H1 (cell line): ENCODE data around the gene ERCC3. TPM values are rescaled to one million over a fixed set of nuclear protein-coding genes. Genes with fewer than 3 reads are reported as not detected.

Source experiments
- CTCF ChIA-PET: fragments of 300-600 bp; sonication (Branson Sonifier 250); formaldehyde crosslinking; loops from one replicate; lab custom pipeline; 2021; ENCODE audit not compliant: partially characterized antibody; lab: Charles Lee
- POLR2A ChIA-PET: fragments of 300-600 bp; sonication (Branson Sonifier 250); formaldehyde crosslinking; loops from one replicate; lab custom pipeline; 2021; ENCODE audit warnings: inconsistent platforms; ENCODE audit not compliant: partially characterized antibody; lab: Charles Lee
- DNase-seq, 2 experiments: peaks; one replicate each; pipeline versions ENCODE4 v3.0.0 to v3.0.0-alpha.2; 2010 to 2022; ENCODE audit warnings: low spot score in 2 of 2, low read depth in 1 of 2, mixed read lengths in 1 of 2
- FAIRE-seq: peaks from 2 replicates; lab custom pipeline; 2011; peaks lifted over from hg19 to GRCh38; lab: Jason Lieb, UNC
- H2AFZ ChIP-seq: 2 replicates; pipeline ENCODE4 v1.8.1; 2012; ENCODE audit warnings: low read length, inconsistent platforms
- H2AK5ac ChIP-seq: 2 replicates; pipeline ENCODE4 v1.6.1; 2013; ENCODE audit warnings: low read depth, low read length
- H2BK120ac ChIP-seq: replicated peaks from 2 replicates; pipeline ENCODE3; 2013; ENCODE audit warnings: low read depth, low read length, inconsistent platforms
- H2BK12ac ChIP-seq: 2 replicates; pipeline ENCODE4 v1.6.1; 2013; ENCODE audit warnings: low read depth, low read length
- H2BK15ac ChIP-seq: 2 replicates; pipeline ENCODE4 v1.6.1; 2013; ENCODE audit warnings: low read length
- H2BK20ac ChIP-seq: 2 replicates; pipeline ENCODE4 v1.6.1; 2013; ENCODE audit warnings: low read length
- H2BK5ac ChIP-seq: 2 replicates; pipeline ENCODE4 v1.6.1; 2013; ENCODE audit warnings: low read depth, low read length
- H3K14ac ChIP-seq: 2 replicates; pipeline ENCODE4 v1.6.1; 2013; ENCODE audit warnings: inconsistent platforms; ENCODE audit not compliant: insufficient read length
- H3K18ac ChIP-seq: 2 replicates; pipeline ENCODE4 v1.6.1; 2013; ENCODE audit warnings: low read length; ENCODE audit errors: extremely low read depth
- H3K23ac ChIP-seq: 2 replicates; pipeline ENCODE4 v1.6.1; 2013; ENCODE audit warnings: inconsistent platforms; ENCODE audit not compliant: insufficient read length
- H3K23me2 ChIP-seq: 2 replicates; pipeline ENCODE4 v1.6.1; 2013; ENCODE audit warnings: low read depth, low read length
- H3K27ac ChIP-seq: 2 replicates; pipeline ENCODE4 v1.6.1; 2011; ENCODE audit warnings: low read depth, low read length, inconsistent platforms
- H3K27me3 ChIP-seq, 4 experiments: replicated peaks in 1 of 4; 1 replicate in 1 of 4; 2 replicates in 3 of 4; pipeline versions ENCODE4 v1.6.1 to v1.8.1; 2011 to 2013; ENCODE audit warnings: low read length in 3 of 4, mild to moderate bottlenecking in 3 of 4, inconsistent platforms in 2 of 4, mixed read lengths in 2 of 4, moderate library complexity in 1 of 4; ENCODE audit not compliant: control insufficient read depth in 3 of 4, insufficient read depth in 3 of 4; ENCODE audit errors: extremely low read depth in 1 of 4
- H3K36me3 ChIP-seq, 4 experiments: 2 replicates each; pipeline versions ENCODE4 v1.6.1 to v1.8.1; 2011 to 2013; ENCODE audit warnings: mild to moderate bottlenecking in 4 of 4, low read length in 3 of 4, moderate library complexity in 2 of 4, control low read depth in 1 of 4, inconsistent platforms in 1 of 4; ENCODE audit not compliant: insufficient read depth in 4 of 4, control insufficient read depth in 2 of 4
- H3K4ac ChIP-seq: replicated peaks from 2 replicates; pipeline ENCODE3; 2013; ENCODE audit warnings: low read length, low read depth, mixed read lengths, inconsistent platforms; ENCODE audit not compliant: insufficient read length
- H3K4me1 ChIP-seq, 4 experiments: replicated peaks in 1 of 4; 1 replicate in 1 of 4; 2 replicates in 3 of 4; pipeline versions ENCODE4 v1.6.1 to v1.8.1; 2011 to 2013; ENCODE audit warnings: low read length in 3 of 4, inconsistent platforms in 2 of 4, mixed read lengths in 1 of 4; ENCODE audit not compliant: insufficient read depth in 4 of 4, control insufficient read depth in 3 of 4
- H3K4me2 ChIP-seq, 2 experiments: 2 replicates each; pipeline versions ENCODE4 v1.6.1 to v1.8.1; 2011 to 2013; ENCODE audit warnings: low read depth in 2 of 2, low read length in 2 of 2, control low read depth in 1 of 2, inconsistent platforms in 1 of 2, mild to moderate bottlenecking in 1 of 2; ENCODE audit not compliant: insufficient read depth in 1 of 2
- H3K4me3 ChIP-seq, 4 experiments: fragments of 200-600, 300-600 bp in 1 of 4; sonication (generic), shearing (Covaris generic), sonication (Bioruptor Twin) in 1 of 4; 2 replicates each; pipeline versions ENCODE4 v1.5.1 to v1.8.1; 2011 to 2016; ENCODE audit warnings: low read length in 4 of 4, low read depth in 3 of 4, control low read depth in 2 of 4, inconsistent platforms in 2 of 4, mild to moderate bottlenecking in 2 of 4, mixed read lengths in 1 of 4, moderate library complexity in 1 of 4; ENCODE audit not compliant: insufficient read depth in 2 of 4; ENCODE audit errors: extremely low read depth in 1 of 4
- H3K56ac ChIP-seq: replicated peaks from 2 replicates; pipeline ENCODE3; 2013; ENCODE audit warnings: low read depth, mild to moderate bottlenecking, mixed read lengths, low read length, inconsistent platforms; ENCODE audit not compliant: insufficient read length
- H3K79me1 ChIP-seq: 2 replicates; pipeline ENCODE4 v1.6.1; 2013; ENCODE audit warnings: low read depth, low read length, control low read depth
- H3K79me2 ChIP-seq, 2 experiments: 2 replicates each; pipeline versions ENCODE4 v1.6.1 to v1.8.1; 2012 to 2013; ENCODE audit warnings: low read length in 2 of 2, mild to moderate bottlenecking in 2 of 2, inconsistent platforms in 1 of 2; ENCODE audit not compliant: insufficient read depth in 2 of 2, control insufficient read depth in 1 of 2
- H3K9ac ChIP-seq, 4 experiments: replicated peaks in 1 of 4; 1 replicate in 1 of 4; 2 replicates in 3 of 4; pipeline versions ENCODE4 v1.6.1 to v1.8.1; 2011 to 2013; ENCODE audit warnings: low read depth in 3 of 4, low read length in 3 of 4, control low read depth in 2 of 4, mild to moderate bottlenecking in 2 of 4, moderate library complexity in 2 of 4, inconsistent platforms in 1 of 4; ENCODE audit errors: extremely low read depth in 1 of 4
- H3K9me3 ChIP-seq, 2 experiments: 2 replicates each; pipeline versions ENCODE4 v1.6.1 to v1.8.1; 2012 to 2013; ENCODE audit warnings: mild to moderate bottlenecking in 2 of 2, moderate library complexity in 2 of 2, control low read depth in 1 of 2, inconsistent platforms in 1 of 2, low read depth in 1 of 2, low read length in 1 of 2, mixed read lengths in 1 of 2; ENCODE audit not compliant: insufficient read depth in 2 of 2
- H4K20me1 ChIP-seq, 2 experiments: replicated peaks in 1 of 2; 2 replicates each; pipeline versions ENCODE3 to v1.8.1; 2011 to 2013; ENCODE audit warnings: inconsistent platforms in 2 of 2, low read length in 2 of 2, mild to moderate bottlenecking in 1 of 2; ENCODE audit not compliant: insufficient read depth in 2 of 2, control insufficient read depth in 1 of 2
- H4K5ac ChIP-seq: 2 replicates; pipeline ENCODE4 v1.6.1; 2013; ENCODE audit warnings: low read length, low read depth, mixed read lengths, inconsistent platforms; ENCODE audit not compliant: insufficient read length
- H4K8ac ChIP-seq: 2 replicates; pipeline ENCODE4 v1.8.0; 2013; ENCODE audit warnings: mild to moderate bottlenecking, moderate library complexity, low read length, inconsistent platforms; ENCODE audit not compliant: insufficient read depth; ENCODE audit errors: extremely low read depth
- H4K91ac ChIP-seq: replicated peaks from 2 replicates; pipeline ENCODE3; 2013; ENCODE audit warnings: low read length, mixed read lengths, inconsistent platforms; ENCODE audit not compliant: insufficient read length
- EGR1 ChIP-seq: IDR thresholded peaks from 2 replicates; pipeline ENCODE4 v1.6.1; 2011; ENCODE audit warnings: low read depth, low read length, borderline replicate concordance
- JUND ChIP-seq: IDR thresholded peaks from 2 replicates; pipeline ENCODE4 v1.6.1; 2011; ENCODE audit warnings: mild to moderate bottlenecking, improper control_type of control experiment, low read length
- TAF1 ChIP-seq: IDR thresholded peaks from 2 replicates; pipeline ENCODE4 v1.6.1; 2011; ENCODE audit warnings: mild to moderate bottlenecking, low read depth, low read length
- WGBS, 2 experiments: shearing (Covaris generic) in 1 of 2; methylation state at CpG; one replicate each; pipeline versions ENCODE4 v1.1.6 to v1.1.7; 2013 to 2015; ENCODE audit warnings: low lambda C conversion rate in 2 of 2, mixed read lengths in 2 of 2, inconsistent platforms in 1 of 2, low coverage in 1 of 2, missing lambda C conversion rate in 1 of 2; ENCODE audit not compliant: insufficient replicate concordance in 2 of 2, insufficient coverage in 1 of 2, insufficient read length in 1 of 2; ENCODE audit errors: extremely low coverage in 1 of 2, missing lambda C conversion rate in 1 of 2; 5-methylcytosine and 5-hydroxymethylcytosine counted together
- polyA plus RNA-seq, 7 experiments: library from polyadenylated mRNA; depleted of rRNA in 3 of 7; stranded (reverse) in 5 of 7; unstranded in 2 of 7; fragments of >200 nt in 5 of 7; fragments of 200-250 nt in 2 of 7; gene quantifications; 1 replicate in 5 of 7; 2 replicates in 1 of 7; 4 replicates in 1 of 7; pipeline versions ENCODE4 v1.2.1 to v1.2.3, GENCODE V29; 2011 to 2013; ENCODE audit warnings: missing spikeins in 2 of 7, mixed read lengths in 2 of 7
- total RNA-seq: library from RNA; stranded (reverse); fragmentation: NEBNext Ultra II Directional; extraction: Animal tissue kit (Norgen Biotek cat#: 25700); gene quantifications from 2 replicates; pipeline ENCODE4 v1.2.1, GENCODE V29; 2021
- TF ChIP-seq, protein P1 (sequence below): IDR thresholded peaks from 2 replicates; pipeline ENCODE4 v1.6.1; 2011; ENCODE audit warnings: low read depth, mild to moderate bottlenecking, low read length; ENCODE audit not compliant: insufficient read depth

ERCC3 gene
- total and polyA plus RNA-seq, 2 of the 8 experiments (the other 6 are each of a cell fraction or from before 2014, with no cell fraction given): 41.8 to 48.9 TPM

DNA sequence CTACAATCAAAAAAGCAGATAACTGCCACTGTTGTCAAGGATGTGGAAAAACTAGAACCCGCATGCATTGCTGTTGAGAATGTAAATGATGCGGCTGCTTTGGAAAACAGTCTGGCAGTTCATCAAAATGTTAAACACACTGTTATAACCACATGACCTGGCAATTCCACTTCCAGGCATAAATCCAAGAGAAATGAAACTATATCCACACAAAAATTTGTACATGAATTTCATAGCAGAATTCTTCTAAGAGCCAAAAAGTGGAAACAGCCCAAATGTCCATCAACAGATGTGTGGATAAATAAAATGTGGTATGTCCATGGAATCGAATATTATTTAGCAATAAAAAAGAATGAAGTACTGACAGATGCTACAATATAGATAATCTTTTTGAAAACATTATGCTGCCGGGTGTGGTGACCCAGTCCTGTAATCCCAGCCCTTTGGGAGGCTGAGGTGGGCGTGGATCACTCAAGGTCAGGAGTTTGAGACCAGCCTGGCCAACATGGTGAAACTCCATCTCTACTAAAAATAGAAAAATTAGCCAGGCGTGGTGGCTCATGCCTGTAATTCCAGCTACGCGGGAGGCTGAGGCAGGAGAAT lies 32.0 kb downstream of the ERCC3 start:
- 85% methylated on average over 8 of the region's 8 CpGs; no CpG with 5 or more reads in 1 of the 2 experiments for WGBS, 2 experiments
- H4K91ac ChIP-seq: no peak overlapping the region

More for the DNA sequence above, 32.0 kb downstream of the ERCC3 start:
- Histone ChIP-seq H3K4ac (no peak overlapping the region), H2BK20ac (no peak overlapping the region), H3K4me1 (no peaks in the 10 kb centered on the region), H2AFZ (no peak overlapping the region), H2BK12ac (no peak overlapping the region), H3K9me3 (peaks cover 0 to 2% of the 10 kb centered on the region in 2 experiments; a peak in 1 of 4 replicates), H3K23ac (no peak overlapping the region), H4K5ac (no peak overlapping the region), H4K8ac (no peak overlapping the region), H2BK120ac (no peak overlapping the region), H3K4me3 (no peak overlapping the region), H3K9ac (no peak overlapping the region), H3K79me1 (no peaks in the 10 kb centered on the region; the same call in 1 of the 2 replicates), H3K79me2 (no peaks in the 10 kb centered on the region), H3K4me2 (no peak overlapping the region), H4K20me1 (peaks cover 0 to 3% of the 10 kb centered on the region in 2 experiments), H3K14ac (no peak overlapping the region), H2AK5ac (no peak overlapping the region), H3K23me2 (no peaks in the 10 kb centered on the region), H3K18ac (no peak overlapping the region), H3K56ac (no peak overlapping the region), H3K36me3 (peaks cover 6 to 44% (median 28%) of the 10 kb centered on the region in 4 experiments), H3K27me3 (no peaks in the 10 kb centered on the region), H2BK15ac (no peak overlapping the region), H3K27ac (no peak overlapping the region), H2BK5ac (no peak overlapping the region)
- ChIA-PET CTCF (interaction anchor here (0.9 to 1.0 kb wide), 2 partner anchors 63 to 64 kb away, joined by 3 to 4 read pairs; no protein-coding TSS in a partner anchor), POLR2A (interaction anchor here (1.5 kb wide), 1 partner anchor 9 kb away, joined by 5 read pairs; no protein-coding TSS in a partner anchor)
- DNase-seq: no peak
- TF ChIP-seq JUND: no peak
- TF ChIP-seq TAF1: no peak
- TF ChIP-seq, protein P1, sequence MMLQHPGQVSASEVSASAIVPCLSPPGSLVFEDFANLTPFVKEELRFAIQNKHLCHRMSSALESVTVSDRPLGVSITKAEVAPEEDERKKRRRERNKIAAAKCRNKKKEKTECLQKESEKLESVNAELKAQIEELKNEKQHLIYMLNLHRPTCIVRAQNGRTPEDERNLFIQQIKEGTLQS: no peak
- no peak for TF ChIP-seq EGR1
- no peak for FAIRE-seq
